HG02678 (cell line): ENCODE data around the gene ARSB.
"Not testable (repeated sequence)": the region's sequence is repeated elsewhere in the genome, so short reads cannot be mapped to it uniquely, and the experiment has no call there.

Experiments used
- ATAC-seq: cut with Tn5 transposase; IDR thresholded peaks from one replicate; pipeline ENCODE4 v1.9.1; 2021; ENCODE audit warnings: mild to moderate bottlenecking, moderate library complexity; ENCODE audit not compliant: unreplicated experiment

The ARSB gene

GRCh38 chr5:78785454-78785853 is 199.7 kb downstream of the ARSB start:
- no peak for ATAC-seq

DNA sequence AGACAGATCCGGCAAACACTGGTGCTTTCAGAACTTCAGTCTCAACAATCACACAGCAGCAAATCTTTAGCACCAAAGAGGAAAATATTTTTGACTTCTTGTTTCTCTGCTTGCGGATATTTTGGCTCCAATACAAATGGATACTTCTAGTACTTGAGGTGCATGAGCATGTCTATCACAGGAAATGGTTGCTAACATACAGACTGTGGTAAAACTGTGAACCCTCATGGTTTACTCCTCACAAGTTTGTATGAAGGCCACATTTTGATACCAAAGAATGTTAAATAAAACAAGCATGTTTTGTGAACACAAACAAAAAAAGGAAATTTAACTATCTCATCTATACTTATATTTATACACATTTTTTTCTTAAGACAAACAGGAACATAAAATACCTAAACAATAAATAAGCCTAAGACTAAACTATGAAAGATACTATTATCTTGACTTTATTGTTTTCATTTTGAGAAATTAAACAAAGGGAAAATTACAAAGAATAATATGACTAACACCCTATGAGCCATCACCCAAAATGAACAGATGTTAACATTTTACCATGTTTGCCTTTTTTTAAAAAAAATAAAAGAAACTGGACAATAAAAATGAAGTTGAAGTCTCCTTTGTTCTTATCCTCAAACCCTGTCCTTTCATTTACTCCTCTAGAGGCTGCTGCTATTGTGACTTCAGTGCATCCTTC is 201.5 kb downstream of the ARSB start:
- no peak for ATAC-seq

DNA sequence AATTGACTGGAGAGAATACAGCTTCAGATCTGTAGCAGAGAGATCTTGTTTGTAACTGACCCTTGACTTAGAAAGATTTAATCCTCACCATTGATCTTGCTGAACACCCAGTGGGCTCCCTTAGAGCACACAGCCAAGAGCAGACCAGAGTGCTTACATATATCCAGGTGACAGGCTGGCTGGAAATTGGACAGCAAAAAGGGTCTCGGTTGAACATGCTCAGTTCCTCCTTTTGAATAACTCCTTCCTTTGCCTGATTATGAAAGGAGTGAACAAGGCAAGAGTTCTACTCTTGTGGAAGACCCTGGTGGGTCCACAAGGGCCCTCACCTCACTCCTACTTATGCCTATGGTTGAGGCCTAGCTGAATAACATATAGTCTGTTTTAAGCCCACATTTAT is 202.4 kb downstream of the ARSB start:
- ATAC-seq: no peak

- ATAC-seq: no peak
Observed at GRCh38 chr5:78781611-78782286, 203.4 kb downstream of the ARSB start.

- no peak for ATAC-seq
Observed at GRCh38 chr5:78779771-78780616, 205.1 kb downstream of the ARSB start.

DNA sequence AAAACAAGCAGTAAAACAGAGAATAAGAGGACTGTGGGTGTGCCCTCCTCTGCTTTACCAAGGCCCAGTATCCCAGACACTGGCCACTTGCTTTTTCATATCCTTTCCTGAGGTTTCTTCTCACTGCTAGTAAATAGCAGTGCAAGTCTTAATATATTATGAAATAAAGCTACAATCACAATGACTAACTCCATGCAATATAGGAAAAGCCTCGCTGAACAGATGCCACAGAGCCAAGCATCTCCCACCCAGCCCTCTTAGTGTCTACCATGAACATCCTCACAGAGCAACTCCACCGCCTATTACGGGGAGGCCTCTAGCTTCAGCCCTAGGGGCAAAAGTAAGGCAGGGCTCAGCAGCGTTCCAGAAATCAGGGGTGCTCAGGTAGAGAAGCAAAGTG is 205.8 kb downstream of the ARSB start:
- no peak for ATAC-seq

GRCh38 chr5:78778538-78778937 is 206.6 kb downstream of the ARSB start:
- no peak for ATAC-seq

DNA sequence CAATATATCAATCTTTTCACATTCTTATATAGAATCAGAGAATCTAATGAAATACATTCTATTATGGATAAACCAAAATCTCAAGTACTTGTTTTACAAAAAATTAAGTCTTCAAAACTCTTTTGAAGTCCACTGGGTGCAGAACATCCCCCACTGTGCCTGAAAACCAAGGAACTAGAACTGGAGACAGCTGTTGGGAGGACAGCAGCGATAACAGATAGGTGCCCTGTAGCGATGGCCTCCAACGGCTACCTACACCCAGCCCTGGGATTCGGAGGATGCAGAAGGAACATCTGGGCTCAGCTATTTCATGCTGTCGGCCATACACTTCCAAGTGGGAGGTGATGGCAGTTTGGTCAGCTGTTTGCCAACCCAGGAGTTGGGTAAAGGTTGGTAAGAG is 207.2 kb downstream of the ARSB start:
- no peak for ATAC-seq

GRCh38 chr5:78776637-78777036 is 208.5 kb downstream of the ARSB start:
- ATAC-seq: no peak

- ATAC-seq: no peak
Observed at GRCh38 chr5:78773655-78774054, 211.5 kb downstream of the ARSB start.

DNA sequence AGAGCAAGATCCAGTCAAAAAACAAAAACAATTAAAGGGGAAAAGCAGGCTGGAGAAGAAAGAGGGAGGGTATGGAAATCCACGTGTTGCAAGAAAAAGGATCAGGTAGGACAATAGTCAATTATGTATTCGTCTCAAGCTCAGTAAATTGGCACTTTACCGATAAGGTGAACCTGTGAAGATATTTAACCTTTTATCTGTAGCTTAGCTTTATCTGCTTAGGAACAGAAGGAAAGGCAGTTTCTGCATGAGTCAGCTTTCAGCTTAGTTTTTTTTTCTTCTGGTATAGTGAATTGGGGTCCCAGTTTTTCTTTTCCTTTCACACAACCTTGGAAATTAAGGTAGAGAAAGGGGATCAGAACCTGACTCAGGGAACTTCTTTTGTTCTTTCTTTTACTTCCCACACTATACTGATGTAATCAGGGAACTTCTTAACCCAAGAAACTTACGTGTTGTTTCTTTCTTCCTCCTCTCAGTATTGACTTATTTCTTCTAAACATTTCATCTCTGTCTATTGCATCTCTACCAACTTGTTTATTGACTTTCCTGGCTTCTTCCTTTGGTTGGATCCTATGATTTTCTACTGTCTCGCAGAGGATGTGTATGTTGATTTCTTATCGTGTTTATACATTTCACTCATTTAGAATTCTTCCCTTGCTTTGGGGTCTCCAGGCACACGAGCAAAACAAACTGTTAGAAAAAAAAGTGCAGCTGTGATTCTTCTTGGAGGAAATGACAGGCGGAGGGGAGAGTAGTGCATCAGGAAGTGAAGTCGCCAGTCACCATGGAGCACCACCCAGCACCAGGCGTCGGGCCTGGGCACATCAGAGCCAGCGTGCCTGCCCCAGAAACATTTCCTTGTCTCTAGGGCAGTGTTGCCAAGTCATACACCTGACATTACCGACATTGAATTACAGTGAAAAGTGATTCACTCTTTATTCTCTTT is 213.6 kb downstream of the ARSB start:
- ATAC-seq: no peak

GRCh38 chr5:78768781-78769380 is 216.2 kb downstream of the ARSB start:
- no peak for ATAC-seq

DNA sequence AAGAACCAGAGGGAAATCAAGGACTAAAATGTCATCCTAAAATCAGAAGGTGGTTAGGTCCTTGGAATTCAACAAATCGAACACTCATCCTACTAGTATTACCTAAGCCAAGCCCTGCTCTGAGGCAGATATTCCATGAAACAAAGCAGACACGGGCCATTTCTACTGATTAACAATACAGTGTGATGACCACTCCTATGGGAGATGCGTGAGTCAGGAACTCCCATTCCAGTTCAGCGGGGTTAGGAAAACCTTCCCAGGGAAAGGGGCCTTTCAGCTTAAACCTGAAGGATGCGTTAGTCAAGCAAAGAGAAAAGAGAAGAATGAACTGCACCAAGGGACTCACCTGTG is 218.7 kb downstream of the ARSB start:
- no peak for ATAC-seq

DNA sequence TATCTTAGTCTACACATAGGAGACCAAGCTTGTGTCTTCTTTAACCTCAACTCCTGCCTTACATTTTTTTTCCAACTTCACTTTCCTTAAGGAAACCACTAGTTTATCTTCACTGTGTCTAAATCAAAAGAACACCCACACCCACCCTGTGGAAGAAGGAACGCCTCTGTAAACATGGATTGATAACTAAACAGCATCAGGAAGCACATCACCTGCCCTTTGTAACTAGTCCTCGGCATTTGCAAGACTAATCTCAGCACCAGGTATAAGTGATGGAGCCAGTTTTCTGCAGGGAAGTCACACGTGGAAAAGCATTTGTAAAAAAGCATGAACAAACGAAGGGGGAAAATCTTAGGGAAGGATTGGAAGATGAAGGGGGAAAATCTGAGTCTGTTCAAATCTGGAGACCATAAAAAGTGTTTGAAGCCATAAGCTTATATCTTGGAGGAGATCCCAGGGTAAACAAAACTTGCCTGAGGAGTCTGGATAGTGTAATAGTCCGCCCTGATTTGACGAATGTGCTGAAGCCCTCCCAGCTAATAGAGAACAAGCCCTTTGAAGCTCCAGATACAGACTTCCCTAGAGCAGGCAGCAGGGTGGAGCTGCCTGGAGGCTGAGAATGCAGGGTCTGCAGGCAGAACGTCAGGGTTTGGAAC is 219.2 kb downstream of the ARSB start:
- no peak for ATAC-seq

- ATAC-seq: no peak
Observed at GRCh38 chr5:78765116-78765515, 220.0 kb downstream of the ARSB start.

GRCh38 chr5:78763659-78764189 is 221.4 kb downstream of the ARSB start:
- no peak for ATAC-seq

- ATAC-seq: not testable (repeated sequence)
Observed at GRCh38 chr5:78762743-78763142, 222.4 kb downstream of the ARSB start.

GRCh38 chr5:78761840-78762239 is 223.3 kb downstream of the ARSB start:
- no peak for ATAC-seq

DNA sequence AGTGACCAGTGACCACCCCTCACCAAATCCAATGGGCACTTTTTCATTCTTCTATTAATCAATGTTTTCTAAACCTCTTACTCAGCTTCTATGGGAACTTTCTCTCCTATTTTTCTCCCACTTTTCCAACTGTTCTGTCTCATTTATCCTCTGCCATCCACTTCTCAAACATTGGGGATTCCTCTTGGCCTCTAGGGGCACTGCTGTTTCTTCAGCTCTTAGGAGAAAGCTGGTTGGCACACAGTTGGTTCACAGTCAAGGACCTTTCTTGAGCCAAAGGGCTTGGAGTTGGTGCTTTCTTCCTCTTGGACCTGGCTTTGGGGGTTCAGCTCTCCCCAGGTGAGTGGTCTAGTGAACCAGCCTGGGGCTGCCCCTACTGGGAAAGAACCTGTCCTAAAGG is 224.3 kb downstream of the ARSB start:
- ATAC-seq: no peak

DNA sequence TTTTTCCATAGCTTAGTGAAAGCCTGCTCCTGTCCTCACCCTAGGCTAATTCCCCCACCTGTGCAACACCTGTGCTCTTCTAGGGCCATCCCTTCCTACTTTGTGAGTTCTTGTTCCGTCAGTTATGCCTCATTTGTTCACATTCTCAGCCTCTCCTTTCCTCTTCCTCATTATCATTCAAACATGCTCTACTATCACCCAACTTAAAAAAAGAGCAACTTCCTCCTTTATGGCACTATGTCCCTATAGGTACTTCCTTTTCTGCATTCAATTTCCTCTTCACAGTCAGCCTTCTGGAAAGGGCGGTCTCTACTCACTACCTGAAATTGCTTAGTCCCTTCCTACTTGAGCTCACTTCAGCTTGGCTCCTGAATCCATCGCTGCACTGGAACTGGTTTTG is 224.7 kb downstream of the ARSB start:
- ATAC-seq: no peak
